Epidermal melanocyte (primary cell): ENCODE data around the gene COMT.
"Not testable (repeated sequence)": the region's sequence is repeated elsewhere in the genome, so short reads cannot be mapped to it uniquely, and the experiment has no call there.

Experiments used
- DNase-seq: peaks from one replicate; pipeline ENCODE4 v3.0.0; 2011; ENCODE audit warnings: low spot score; ENCODE audit not compliant: insufficient read length

COMT gene

GRCh38 chr22:19928207-19928606 lies 13.4 kb upstream of the COMT start:
- DNase-seq = no peak

- DNase-seq = no peak
These were observed 11.7 kb upstream of the COMT start for GRCh38 chr22:19929586-19930550.

GRCh38 chr22:19930551-19931486 lies 10.8 kb upstream of the COMT start:
- no peak for DNase-seq

- DNase-seq = no peak
These were observed 10.1 kb upstream of the COMT start for GRCh38 chr22:19931514-19931913.

- no peak for DNase-seq
These were observed 9.0 kb upstream of the COMT start for GRCh38 chr22:19932367-19933206.

GRCh38 chr22:19933341-19934241 lies 8.0 kb upstream of the COMT start:
- no peak for DNase-seq

GRCh38 chr22:19935123-19935718 lies 6.4 kb upstream of the COMT start:
- DNase-seq = not testable (repeated sequence)

GRCh38 chr22:19936513-19936912 lies 5.1 kb upstream of the COMT start:
- no peak for DNase-seq

GRCh38 chr22:19937616-19938473 lies 3.7 kb upstream of the COMT start:
- DNase-seq = no peak

GRCh38 chr22:19940536-19941364 lies 822 bp upstream of the COMT start:
- DNase-seq = no peak

GRCh38 chr22:19942157-19943081 lies 847 bp downstream of the COMT start:
- peak; percentile 59 for DNase-seq

GRCh38 chr22:19943082-19944026 lies 1.8 kb downstream of the COMT start:
- DNase-seq = peak; percentile 79

GRCh38 chr22:19948057-19948760 lies 6.6 kb downstream of the COMT start:
- DNase-seq = no peak

GRCh38 chr22:19951346-19951745 lies 9.8 kb downstream of the COMT start:
- no peak for DNase-seq
